ENCODE data around the gene NCKAP5.

The NCKAP5 gene

DNA sequence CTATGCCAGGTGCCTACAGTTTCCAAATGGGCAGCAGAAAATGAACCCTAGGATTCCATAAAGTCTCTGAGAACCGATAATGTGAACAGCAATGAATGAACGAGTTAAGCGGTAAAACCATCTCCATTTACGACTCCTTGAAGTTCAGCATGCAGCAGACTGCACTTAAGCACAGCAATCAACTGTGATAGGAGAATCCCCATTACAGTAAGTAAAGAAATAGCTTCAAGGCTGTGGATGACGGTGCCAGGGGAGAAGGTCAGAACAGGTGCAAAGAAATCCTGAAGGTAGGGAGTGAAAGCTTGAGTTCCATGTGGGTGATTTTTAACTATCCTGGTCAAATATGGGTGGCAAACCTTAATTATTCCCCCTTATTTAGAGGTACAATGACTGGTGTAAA is 444.4 kb downstream of the NCKAP5 start:
- DNase-seq = no peak

DNA sequence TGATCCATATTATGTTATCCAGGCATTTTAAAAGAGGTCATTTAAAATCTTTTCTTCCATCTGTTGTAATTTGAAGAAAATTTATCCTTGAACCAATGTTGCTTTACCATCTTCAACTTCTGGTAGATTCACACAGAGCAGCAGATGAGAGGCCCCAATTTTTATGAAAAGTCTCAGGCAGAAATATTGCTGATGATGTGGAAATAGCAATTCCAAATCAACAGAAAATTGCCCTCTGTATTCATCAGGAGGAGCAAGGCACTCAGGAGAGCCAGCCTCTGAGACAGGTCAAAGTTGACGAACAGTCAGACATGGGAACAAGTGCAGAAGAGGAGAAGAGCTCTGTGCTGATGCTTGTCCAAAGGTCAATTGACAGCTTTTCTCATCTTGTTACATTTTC is 444.9 kb downstream of the NCKAP5 start:
- no peak for DNase-seq

DNA sequence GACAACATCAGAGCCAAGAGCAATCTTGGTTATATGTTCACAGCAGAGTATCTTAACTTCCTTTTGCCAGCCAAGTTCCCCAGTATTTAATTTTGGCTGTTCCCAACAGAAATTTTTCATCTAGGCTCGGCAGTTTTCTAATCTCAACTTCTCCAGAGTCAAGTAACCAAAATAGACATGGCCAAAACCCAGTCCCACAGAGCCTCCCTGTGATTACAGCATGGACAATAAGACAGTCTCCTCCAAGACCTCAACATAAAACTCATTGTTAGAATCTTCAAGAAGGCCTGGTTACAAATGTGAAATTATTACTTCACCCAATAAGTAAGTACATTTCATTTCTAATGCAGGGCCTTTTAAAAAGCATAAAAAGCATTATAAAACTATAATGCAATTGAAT is 445.7 kb downstream of the NCKAP5 start:
- DNase-seq = no peak

DNA sequence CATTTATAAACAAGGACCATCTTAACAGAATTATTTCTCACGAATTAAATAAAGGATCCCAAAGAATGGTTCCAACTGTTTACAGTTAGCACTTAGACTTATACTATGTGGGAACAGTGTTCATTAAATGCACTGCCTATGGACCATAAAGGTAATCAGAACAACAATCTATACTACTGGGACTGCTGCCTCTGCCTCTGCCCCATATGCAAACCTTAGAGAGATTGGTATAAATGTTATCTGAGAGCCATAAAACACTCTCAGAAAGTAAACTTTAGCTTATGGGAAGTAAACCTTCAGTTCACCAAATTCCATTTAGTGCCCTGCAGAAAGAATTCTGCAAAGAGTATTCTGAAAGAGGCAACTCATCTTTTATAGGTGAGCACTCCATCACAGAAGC is 448.0 kb downstream of the NCKAP5 start:
- DNase-seq = no peak

DNA sequence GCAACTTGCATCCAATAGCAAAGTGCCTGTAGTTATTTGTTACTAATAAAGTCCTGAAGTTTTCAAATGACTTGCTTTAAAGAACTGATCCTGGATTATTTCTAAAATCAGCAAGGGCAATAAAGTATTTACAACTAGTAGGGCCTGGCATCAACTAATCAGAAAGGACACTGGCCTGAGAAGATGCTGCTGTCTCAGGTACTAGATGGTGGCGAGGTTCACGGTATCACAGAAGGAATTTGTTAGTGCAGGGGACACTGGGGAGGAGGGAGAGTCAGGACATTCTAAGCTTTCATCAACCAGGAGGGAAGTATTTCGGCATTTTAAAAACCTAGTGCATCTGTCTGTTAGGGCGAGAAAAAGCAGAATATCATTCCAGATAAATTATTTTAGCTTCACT is 458.1 kb downstream of the NCKAP5 start:
- DNase-seq = no peak

DNA sequence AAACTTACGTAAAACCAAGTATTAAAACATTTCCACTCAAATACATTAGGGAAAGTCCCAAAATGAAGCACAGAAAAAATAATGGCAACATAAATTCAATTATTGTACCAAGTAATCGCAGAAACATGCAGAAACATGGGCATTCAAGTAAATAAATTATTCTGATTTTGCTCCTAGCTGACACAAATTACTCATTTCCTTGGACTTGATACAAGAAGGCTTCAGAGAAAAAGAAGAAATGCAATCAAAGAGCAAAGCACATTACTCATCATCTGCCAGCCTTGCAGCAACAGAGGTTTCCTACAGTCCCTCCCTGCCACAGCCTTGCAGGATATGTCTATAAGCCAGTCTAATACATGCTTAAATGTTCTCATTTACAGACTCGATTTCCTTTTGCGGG is 458.5 kb downstream of the NCKAP5 start:
- DNase-seq = no peak

DNA sequence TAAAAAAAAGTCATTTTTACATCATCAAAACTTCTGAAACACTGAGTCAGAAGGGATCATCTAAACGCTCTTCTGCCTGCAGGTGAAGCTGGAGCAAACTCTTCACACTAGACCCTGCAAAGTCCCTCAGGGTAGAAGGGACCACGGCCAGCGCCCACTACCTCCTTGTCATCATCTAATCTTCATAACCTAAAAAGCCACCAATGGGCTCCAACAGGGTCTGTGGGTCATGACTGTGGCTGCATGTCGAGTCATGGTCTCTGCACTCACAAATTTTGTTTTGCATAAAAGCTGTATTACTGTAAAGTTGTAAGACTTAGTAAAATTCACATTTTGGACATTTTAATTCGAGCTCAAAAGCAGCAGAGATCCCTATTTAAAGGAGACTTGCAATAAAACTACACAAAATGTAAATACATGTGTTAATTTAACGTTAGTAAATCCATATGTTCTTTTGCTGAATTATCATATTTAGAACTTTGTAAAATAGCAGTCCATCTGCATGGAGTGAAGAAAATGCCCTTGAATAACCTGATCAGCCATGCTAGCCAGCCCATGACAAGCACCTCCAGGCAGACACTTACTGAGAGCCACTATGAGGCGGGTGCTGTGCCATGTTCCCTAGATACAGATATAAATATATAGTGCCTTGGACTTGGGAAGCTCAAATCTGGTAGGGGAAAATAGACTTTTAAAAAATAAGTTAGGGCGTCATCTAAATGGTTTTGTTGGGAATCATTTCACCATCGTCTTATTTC is 461.0 kb downstream of the NCKAP5 start:
- no peak for DNase-seq

DNA sequence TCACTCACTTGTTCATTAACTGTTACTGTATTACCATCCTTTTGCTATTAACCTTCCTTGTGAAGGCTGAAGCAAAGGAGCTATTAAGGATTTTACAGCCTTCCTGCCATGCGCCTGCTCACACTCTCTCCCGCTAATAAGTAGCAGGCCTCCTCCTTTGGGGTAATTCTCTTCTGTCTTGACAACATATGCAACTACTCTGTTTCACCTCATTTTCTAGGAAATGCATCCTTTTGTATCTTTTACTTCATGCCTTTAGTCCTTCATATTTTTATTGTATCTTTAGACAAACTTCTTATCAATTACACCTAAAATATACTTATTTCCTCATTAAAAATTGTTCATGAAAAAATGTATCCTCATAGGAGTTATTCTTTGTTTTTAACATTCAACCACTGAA is 463.4 kb downstream of the NCKAP5 start:
- DNase-seq = no peak

DNA sequence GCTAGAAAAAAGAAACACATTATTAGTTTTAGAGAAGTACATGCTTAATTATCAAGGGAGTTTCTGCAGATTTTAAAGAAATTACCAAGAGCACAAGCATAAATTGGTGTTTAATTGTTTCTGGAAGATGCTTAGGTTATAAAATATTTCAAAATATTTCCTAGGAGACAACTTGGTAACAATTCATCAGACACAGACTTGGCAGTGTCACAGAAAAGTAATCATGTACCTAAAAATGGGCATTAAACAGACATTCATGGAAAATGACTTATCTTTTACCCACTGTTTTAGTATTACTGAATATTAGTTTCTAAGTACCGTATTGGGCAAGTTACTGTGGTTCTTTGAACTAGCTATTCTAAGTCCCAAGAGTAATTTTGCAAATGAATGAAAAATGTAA is 469.5 kb downstream of the NCKAP5 start:
- no peak for DNase-seq

DNA sequence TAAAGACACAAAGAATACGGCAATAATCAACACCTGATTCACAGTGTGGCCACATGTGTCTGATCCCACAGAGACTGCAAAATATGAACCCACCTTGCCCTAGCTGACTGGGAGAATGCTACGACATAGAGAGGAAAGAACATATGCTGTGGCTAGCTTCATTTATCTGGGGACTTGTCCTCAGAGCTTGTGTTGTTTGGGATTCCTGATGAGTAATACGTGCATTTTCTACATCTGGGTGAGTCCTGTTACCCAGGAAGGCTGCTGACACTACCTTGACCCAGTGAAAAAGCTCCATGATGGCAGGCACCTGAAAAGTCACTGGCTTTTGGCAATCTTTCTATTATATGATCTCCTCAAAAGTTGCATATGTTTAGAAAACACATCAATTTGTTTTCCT is 470.6 kb downstream of the NCKAP5 start:
- DNase-seq = no peak

DNA sequence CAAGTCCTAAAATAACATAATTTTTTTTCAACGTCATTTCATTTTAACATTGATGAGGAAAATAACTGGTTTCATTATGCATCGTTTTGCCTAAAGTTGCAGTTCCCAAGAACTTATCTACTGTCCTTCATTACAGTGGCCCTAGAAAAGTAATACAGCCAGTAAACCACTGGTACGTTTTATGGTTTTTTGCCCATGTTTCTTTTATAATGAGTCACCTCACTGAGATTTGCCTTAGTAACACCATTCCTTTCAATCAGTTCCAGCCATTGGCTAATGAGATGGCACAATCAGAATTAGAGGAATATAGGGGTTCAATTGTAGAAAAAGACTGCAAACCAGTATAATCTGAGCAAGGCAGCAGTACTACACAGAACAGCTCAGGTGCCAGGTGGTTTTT is 475.7 kb downstream of the NCKAP5 start:
- no peak for DNase-seq

DNA sequence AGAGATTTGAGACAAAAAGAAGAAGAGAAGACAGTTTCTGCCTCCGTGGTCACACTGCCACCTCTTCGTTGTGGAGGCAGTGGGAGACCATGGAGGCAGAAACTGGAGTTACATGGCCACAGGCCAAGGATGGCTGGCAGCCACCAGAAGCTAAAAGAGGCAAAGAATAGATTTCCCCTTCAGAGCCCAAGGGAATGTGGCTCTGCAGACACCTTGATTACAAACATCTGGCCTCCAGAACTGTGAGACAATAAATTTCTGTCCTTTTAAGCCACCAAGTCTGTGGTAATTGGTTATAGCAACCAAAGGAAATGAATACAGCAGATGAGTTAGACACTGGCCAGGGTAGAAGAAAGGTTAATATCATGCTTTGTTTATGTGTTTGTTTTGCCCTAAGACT is 477.9 kb downstream of the NCKAP5 start:
- no peak for DNase-seq

DNA sequence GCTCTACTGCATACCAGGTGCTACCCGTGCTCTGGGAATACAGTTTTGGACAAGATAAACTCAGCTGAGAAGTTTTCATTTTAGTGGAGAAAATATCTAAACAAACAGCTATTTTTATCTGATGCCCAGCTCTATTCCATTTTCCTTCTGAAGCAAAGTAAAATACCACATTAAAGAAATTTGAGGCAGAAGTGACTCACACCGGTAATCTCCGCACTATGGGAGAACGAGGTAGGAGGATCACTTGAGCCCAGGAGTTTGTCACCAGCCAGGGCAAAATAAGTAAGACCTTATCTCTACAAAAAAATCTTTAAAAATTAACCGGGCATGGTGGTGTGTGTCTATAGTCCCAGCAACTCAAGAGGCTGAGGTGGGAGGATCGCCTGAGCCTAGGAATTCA is 482.1 kb downstream of the NCKAP5 start:
- no peak for DNase-seq

DNA sequence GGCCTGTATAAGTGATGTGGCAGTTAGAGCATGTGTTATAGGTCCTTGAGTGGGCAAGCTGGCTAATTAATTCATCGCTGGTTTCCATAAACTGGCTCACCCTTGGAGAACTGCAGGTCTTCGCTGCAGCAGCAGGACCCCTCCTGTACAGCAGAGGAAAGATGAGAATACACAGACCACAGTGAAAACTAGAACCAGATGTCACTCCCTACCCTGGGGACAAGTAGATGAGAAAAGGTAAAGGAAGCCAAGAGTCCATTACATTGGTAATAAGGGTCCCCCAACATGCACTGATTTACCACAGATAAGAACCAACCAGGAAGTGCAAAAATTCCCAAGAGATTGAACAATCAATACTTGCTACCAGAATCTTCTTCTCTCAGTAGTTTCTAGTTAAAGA is 482.6 kb downstream of the NCKAP5 start:
- DNase-seq = no peak

DNA sequence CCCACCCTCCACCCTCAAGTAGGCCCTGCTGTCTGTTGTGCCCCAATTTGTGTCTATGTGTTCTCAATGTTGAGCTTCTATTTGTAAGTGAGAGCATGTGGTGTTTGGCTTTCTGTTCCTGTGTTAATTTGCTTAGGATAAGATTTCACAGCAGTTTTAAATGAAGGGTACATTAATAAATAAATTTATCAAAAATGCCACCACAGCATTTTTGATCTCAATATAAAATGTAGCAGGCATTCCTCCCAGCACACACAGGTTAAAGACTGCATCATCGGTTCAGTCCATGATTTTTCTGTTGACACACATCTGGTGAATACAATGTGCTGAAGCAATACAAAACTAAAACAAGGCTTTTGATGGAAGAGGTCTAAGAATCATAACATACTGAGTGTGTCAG is 486.2 kb downstream of the NCKAP5 start:
- DNase-seq = no peak

DNA sequence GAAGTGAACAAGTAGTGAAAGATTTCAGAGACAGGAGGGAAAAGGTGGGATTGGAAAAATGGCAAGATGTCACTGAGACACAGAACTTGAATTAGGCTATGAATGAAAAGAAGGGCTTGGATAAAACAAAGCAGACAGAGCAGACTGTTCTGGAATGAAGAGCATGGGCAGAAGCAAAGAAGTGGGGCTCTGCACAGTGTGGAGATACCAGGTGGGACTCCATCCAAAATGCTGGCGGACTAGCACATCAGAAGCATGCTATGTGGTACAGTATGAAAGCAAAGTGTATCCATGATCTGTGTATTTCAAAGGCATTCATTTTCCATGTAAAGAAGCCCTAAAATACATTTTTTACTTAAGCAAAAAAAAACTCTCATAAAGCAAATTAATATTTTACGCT is 487.4 kb downstream of the NCKAP5 start:
- DNase-seq = no peak

DNA sequence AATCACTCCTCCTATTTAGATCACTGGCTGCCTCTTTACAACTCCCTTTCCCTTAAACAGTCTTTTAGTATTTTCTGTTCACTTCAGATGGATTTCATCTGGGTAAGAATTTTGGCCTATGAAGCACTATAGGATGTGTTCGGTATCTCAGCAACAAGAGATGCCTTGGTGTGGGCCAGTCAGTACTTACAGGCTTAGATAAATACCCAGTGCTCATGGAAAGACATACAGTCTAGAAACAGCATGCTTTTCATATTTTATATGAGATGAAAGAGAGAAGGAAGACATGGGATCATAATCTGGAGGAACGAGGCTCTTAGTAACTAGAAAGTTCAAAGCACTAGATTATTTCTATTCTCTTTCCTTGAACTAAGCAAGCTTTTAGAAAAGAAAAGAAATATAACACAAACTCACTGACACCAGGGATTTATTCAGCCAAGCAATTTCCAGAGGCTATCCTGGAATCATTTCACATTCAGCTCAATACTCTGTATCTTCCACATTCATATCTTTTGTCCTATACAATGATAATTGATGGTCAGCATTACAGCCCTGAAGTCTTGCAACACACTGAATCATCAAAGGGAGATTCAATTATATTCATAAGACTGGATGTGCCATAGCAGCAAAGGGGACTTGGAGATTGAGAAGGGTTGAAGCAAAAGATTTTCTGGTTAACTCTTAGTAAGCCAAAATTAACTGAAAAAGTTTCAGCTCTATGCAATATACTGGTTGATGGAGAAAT is 489.4 kb downstream of the NCKAP5 start:
- no peak for DNase-seq

DNA sequence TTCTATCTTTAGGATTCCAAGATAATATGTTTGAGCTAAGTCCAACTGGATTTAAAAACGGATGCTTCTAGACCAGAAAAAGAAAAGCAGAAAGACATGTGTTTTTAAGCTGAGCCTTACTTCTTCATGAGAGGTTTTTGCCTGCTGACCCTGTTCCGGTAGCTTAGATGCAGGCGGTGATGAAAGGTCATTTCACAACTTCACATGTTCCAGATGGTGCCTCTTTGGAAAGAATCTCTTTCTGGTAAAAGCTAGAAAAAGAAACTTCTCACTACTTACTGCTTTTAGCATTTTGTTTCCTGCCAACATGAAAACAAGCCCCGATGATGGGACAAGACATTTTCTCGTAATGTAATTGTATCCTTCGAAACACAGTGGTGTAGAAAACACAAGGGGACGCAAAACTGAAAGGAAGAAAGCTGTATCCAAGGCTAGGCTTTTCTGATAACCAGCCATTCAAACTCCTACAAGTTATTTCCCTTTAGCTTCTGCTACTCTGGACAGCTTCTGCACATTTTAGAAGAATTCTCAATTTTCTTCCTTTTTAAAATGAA is 490.9 kb downstream of the NCKAP5 start:
- no peak for DNase-seq

DNA sequence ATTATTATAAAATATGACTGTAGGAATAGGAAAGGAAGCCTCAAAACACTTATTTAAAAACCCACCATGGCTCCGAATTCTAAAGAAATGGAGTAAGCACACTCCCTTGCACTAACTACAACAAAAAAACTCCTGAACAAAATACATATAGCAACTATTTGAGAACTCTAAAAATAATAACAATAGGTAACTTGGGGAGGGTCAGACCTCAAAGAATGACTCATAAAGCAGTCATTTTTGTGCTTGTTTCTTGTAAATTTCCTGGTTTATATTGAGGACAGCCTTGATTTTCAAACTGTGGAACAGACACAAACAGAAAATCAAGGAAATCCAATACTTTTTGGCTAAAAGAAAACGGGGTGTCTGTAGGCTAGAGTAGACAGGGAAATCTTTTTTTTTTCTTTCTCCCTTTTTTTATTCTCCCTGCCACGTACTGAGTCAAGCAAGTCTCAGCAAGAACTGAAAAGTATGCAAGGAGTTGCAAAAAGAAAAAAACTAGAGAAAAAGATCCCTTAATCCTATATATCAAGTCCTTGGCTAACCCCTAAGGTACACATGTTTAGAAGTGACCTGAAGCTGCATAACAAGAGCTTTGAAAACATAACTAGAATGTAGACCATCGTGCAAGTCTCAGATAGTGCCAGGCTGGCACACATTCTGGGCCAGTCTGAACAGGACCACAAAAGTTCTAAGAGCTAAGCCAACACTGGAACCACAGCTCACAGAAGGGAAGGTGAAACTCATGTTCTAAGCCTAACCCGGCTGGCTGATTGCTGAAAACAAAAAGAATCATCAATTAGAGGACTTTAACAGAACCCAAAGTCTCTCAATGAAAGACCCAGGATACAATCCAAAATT is 495.2 kb downstream of the NCKAP5 start:
- DNase-seq = no peak

DNA sequence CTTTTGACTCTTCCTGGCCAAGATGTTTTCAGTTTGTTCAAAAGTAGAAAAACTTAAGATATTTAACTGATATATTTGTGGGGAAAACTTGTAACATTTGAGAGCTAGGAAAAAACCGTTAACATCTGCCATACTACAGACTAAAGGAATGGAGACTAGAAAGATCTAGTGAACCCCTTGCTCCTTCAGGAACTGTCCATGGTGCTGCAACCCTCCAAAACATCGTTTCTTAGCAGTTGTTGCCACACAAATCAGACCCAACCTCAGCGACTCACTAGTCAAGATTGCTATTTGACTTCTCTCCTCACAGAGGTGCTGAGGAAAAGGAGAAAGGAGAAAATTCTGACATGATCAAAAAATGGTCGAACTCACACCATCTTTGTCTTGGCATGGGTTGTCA is 504.5 kb downstream of the NCKAP5 start:
- DNase-seq = no peak

DNA sequence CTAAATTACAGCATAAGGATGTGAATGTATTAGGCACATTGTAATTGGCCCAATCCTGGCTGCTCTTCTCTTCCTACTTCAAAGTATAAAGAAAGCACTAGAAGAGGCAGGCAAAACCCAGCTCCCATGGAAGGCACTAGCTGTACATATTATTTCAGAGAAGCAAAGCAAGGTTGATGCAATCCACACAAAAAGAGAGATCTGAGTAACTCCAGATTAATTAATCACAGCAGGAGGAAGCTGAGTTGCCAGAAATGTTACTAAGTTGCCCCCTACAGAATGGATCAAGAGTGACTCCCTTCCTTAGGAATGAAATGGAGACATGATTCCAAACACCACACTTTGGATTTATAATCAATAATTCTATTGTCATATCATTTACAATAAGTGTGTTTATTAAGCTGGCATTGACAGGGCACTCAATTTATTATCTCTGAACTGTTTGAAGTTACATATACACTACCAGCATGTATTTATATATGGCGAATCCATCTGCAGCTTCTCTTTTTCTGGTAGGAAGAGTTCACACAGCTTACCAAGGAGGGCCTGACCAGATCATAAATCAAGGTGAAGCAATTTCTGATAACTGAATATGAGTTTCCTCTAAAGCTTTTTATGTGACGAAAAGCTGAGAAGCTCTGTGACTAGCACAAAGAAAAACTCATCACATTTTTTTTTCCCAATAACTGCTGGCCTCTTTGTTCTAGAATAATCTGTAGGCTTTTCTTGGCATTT is 505.2 kb downstream of the NCKAP5 start:
- DNase-seq = no peak

DNA sequence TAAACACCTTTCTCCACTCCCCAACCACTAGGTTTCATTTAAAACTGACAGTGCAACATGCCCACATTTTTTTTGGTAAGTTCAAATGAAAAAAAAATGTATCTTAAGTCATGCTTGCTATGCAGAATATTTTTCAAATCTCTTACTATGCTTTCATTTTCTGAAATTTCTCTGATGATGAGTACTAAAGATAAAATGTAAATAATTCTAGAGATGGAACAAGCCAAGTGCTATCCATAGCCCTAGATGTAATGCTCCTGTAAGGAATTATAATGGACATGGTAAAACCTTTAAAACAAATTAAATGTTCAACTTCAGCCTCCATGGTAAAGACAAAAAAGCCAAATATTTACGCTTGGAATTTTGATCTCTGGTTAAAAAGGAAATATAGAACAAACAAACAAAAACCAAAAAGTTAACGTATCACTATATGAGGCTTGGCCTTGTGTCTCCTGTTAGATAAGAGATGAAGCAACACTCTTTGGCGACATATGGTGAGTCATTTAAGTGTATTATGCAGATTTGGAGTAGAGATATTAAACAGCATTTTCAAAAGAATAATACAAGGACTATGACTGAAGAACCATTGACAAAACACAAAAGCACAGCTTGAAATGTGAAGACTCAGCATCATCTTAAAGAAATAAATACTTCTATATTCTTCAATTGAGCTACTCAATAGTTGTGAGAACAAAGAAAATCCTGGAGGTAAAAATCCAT is 506.2 kb downstream of the NCKAP5 start:
- no peak for DNase-seq

Data from NCI-H69 (cell line).